NCI-H2081 treated with DMSO at 0.1 percent for 48 hours (cell line): Measurements from ENCODE around the gene ITGBL1.

Source experiments
- DNase-seq: peaks from one replicate; lab custom pipeline; 2025; lab: John Stamatoyannopoulos, UW

ITGBL1 gene

DNA sequence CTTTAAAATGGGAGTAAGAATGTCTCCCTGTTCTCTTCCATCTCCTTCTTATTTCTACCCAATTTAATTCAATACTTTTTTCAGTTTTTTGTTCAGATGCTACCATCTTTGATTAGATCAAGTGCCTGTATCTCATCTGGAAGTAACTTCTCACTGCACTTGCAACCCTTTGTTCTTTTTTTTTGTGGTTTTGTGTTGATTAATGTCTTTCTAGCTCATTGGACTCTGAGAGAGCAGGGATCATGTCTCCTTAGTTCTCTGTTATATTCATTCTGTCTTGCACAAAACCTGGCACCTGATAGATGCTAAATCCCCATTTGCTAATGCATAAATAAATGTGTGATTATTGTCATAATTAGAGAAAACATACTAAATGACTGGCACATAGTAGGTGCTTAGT lies 834 bp upstream of the ITGBL1 start:
- no peak for DNase-seq

DNA sequence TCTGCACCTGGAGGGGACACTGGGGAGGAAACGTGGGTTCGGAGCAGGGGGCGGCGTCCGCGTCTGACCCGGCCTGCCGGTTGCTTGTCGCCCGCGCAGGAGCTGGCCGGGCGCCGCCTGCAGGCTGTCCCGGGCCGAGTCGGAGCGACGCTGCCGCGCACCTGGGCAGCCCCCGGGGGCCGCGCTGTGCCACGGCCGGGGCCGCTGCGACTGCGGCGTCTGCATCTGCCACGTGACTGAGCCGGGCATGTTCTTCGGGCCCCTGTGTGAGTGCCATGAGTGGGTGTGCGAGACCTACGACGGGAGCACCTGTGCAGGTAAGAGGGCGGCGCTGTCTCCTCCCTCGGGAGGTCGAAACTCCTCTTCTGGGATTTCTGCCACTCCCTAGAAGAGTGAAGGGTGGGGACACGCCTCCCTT lies 1.3 kb downstream of the ITGBL1 start:
- DNase-seq, result no peak

DNA sequence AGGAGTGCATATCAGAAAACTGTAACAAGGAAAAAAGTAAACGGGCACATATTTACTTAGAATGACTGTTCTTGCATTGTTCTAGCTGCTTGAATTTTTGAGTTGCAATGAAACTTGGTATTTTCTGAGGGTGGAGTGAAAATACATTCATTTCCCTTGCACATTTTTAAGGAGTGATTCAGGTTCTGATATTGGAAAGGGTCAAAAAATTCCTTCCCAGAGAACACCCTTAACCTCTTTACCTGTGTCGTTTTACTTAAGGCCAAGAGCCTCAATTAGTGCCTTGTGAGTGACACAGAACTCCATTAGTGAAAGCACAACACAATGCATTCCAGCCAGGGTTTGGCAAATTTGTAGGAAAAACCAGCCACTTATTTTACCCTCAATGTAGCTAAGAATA lies 2.3 kb downstream of the ITGBL1 start:
- no peak for DNase-seq

DNA sequence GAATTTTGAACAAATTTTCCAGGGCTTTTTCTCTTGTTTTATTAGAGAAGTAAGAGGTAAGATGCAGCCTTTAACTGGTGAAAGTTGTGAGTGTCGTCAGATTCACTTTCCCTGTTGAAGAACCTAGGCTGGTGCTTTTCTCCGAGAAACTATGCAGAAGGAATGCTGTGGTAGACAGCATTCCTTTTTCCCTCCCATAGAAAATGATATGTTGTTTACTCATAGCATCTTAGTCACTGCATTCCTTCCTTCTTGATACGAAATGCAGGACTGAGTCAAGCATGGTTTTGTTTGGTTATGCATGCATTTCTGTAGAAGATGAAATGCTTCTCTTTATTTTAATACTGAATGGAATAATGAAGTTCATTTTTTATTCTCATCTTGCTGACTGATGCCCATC lies 3.4 kb downstream of the ITGBL1 start:
- DNase-seq, result no peak

DNA sequence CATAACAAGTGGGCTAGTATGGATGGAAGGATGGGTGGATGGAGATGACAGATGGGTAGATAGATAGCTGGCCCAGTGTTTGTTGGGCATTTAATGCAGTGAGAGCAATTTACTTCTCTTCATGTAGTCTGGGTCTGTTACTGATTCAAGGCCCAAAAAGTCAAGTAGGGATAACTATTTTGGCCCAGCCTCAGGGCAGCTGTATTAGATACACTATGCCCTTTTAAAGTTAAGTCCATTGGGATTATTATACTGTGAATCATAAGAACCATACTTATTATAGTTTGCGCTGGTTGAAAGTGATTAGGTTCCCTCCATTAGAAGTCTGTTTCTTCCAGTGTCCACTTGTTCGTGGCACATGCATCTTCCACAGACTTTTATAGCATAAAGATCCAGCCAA lies 4.7 kb downstream of the ITGBL1 start:
- no peak for DNase-seq

DNA sequence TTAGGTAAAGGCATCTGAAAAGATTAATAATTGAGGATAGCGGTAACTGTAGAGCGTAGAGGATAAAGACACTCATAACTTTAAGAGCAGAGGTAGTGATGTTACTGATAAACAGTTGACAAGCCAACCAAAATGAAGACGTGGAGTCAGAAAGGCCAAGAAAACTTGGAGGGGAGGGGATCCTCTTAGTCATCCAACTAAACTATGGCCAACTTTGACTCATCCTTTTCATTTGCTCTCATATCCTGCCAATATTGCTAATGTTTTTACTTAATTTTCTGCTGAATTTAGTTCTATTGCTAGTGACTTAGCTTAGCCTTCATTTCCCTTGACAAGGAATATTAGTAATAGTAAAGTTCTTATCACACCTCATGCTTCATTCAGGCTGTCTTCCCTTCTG lies 13.4 kb downstream of the ITGBL1 start:
- DNase-seq, result no peak

DNA sequence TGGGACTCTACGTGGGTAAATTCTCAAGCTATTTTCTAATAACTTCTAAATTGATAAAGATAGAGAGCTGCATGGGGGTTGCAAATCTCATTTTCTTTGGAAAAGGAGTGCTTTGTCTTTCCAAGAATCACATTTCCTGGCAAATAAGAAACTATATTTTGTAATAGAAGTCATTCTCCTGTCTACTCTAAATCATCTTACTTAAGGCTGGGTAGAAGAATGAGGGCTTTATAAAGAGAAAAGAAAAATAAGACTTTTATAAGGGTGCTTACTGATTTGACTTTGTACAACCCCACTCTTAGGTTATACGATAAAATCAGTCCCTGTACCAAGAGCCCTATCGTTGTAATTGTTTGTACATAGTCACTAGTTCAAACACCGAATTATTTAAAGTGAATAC lies 14.9 kb downstream of the ITGBL1 start:
- DNase-seq, result no peak

DNA sequence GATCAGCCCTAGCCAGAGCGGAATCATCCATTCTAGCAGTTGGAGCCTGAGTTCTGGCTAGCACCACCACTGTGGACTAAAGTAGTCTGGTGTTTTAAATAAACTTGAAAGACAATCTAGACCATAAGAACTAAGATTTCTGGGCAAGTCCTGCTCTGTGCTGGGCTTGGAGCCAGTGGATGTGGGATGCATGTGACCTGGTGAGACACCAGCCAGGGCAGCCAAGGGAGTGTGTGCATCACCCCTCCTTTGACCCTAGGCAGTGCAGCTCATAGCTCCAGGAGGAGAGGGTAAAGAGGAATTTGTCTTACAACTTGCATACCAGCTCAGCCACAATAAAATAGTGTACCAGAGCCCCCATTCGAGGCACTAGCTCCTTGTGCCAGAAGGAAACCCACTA lies 21.0 kb downstream of the ITGBL1 start:
- no peak for DNase-seq

DNA sequence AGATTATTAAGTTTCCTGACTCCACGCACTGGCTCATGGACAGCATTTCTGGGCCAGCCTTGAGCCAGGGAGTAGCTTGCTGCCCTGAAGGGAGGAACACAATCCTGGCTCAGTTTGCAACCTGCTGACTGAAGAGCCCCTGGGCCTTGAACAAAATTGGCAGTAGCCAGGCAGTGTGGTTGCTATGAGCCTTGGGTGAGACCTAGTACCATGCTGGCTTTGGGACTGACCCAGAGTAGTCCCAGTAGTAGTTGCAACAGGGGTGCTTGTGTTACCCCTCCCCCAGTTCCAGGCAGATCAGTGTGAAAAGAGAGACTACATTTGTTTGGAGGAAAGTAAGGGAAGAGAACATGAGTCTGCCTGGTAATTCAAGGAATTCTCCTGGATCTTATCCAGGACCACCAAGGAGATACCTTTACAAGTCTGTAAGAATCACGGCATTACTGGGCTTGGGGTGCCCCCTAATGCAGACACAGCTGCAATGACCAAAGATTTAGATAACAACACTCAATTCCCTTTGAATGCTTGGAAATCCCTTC lies 22.0 kb downstream of the ITGBL1 start:
- no peak for DNase-seq

GRCh38 chr13:101475536-101475935 lies 23.1 kb downstream of the ITGBL1 start:
- no peak for DNase-seq

- DNase-seq, result no peak
These were observed 28.9 kb downstream of the ITGBL1 start for GRCh38 chr13:101481421-101481820.

- DNase-seq, result peak; percentile 62
These were observed 34.4 kb downstream of the ITGBL1 start for GRCh38 chr13:101486708-101487437.

- DNase-seq, result no peak
These were observed 35.0 kb downstream of the ITGBL1 start for GRCh38 chr13:101487438-101487830.

- DNase-seq, result no peak
These were observed 36.3 kb downstream of the ITGBL1 start for GRCh38 chr13:101488734-101489133.

DNA sequence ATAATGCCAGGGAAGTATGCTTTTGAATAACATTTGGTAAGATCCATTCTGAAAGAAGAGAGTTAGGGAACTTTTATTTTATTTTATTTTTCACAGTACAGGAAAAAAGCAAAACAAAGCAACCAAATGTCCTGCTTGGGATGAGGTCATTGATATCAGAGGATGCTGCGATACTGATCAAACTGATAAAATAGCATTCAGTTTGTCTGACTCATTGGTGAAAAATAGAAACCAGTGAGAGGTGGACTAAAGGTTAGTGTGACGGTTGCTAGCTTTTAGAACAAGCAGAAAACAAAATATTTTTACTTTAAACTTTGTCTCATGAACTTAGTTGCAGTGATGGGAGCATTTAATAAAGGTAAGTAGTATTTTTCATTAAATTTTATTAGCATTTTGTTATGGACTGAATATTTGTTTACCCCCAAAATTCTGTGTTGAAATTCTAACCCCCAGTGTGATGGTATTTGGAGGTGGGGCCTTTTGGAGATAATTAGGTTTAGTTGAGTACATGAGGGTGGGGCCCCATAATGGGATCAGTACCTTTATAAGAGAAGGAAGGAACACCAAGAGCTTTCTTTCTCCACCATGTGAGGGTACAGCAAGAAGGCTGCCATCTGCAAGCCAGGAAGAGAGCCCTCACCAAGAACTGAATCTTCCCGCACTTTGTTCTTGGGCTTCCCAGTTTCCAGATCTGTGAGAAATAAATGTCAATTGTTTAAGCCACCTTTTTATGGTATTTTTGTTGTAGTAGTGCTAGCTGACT lies 37.3 kb downstream of the ITGBL1 start:
- no peak for DNase-seq

DNA sequence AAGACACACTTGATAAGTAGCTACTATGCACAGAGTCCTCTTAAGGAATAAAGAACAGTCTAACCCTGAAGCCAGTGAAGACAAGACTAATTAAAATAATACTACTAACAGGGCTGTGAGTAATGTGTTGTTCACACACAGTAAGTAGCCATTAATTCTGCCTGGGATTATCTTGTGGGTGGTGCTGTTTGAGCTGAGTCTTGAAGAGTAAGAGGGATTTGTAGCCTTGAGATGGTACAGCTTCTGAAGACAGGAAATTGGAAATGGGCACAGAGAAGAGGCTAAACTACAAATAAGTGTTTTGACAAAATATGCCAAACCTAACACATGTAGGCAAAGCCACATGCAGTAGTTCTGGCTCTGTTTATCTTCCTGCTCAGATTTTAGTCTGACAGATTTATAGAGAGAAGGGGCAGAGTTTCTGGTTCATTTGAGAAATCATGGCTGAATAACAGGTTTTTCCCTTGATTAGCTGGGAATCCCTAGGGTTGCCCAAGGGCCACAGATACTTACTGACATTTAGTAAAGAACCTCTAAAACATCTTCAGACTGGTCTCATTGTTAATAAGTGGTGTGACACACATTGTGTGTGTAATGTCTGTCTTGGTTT lies 38.0 kb downstream of the ITGBL1 start:
- no peak for DNase-seq

DNA sequence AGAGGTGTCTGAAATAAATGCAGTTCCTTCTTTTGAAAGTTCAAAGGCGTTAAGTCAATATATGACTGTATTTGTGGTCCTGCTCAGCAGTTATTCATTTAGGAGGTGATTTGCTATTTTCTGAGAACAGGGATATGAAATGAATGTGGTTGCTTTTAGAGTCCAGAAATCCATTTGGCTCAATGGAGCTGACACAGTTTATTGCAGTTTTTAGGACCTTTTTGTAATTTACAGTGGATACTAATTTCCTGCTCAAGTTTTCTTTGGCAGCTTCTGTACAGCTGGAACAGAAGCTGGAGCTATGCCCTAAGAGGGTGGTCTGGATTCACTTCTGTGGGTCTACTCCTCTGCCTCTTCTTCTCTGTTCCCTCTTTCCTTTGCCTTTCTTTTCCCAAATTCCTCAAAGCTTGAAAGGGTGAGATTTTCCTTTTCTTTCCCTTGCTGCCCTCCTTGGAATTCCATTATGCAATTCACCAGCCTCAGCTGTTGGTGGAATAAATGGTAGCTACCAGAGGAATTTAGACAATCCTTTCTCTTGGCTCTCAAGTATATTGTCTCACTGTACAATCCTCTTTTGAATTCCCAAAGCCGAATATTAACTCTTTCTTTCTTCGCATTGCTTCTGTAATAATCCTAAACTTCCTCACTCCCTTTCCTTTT lies 39.9 kb downstream of the ITGBL1 start:
- no peak for DNase-seq

GRCh38 chr13:101493541-101493940 lies 41.1 kb downstream of the ITGBL1 start:
- DNase-seq, result no peak

DNA sequence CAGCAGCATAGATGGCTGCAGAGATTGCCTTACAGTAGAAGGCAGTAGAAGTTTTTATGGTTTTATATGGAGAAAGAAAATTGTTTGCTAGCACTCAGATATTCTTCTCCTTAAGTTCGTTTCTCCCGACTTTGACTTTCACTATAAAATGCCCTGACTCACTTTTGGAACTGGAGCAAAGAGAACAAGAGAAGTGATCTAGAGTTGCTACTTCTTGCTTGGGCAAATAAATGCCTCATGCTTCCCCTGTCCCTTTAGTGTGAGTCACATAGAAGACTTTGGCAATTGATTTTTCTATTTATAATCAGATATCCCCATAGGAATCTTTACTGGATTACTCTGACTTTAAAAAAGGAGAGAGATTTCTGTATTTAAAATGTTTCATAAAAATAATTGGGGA lies 46.9 kb downstream of the ITGBL1 start:
- DNase-seq, result no peak

DNA sequence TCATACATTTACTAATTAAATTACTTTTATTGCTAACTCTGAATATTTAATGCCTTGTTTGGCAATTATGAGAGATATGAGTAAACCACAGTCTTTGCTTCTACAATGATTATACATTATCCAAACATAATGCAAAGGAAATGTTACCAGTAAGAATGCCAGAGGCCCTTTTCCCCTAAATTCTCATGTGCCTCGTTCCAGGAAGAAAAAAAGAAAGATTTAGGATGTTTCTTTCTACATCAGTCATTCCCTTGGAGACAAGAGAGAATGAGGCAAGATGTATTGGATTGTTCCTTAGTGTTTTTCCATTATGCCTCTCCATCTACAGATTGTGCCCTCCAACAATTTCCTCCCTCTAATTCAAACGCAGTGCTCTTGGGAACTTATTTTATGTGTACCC lies 50.1 kb downstream of the ITGBL1 start:
- no peak for DNase-seq

GRCh38 chr13:101511161-101511560 lies 58.7 kb downstream of the ITGBL1 start:
- no peak for DNase-seq

DNA sequence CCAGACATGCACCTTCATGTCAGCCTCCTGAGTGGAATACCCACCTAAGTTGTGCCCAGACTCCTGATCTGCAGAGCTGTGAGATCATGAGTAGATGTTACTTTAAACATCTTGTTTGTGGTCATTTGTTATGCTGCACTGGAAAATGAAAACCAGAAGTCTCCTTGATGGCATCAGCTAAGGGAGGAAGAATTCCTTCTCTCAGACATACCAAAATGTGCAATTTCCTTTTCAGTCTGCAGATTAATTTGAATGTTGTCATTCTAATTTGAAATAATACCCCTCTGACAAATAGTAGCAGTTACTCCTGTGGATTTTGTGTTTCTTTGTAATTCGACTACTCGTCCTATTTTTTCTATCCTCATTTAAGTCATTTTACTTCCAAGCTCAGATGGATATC lies 59.3 kb downstream of the ITGBL1 start:
- no peak for DNase-seq

GRCh38 chr13:101512650-101513049 lies 60.2 kb downstream of the ITGBL1 start:
- DNase-seq, result no peak
